DOHH2 (cell line): ENCODE data around the gene TUFT1.

Experiments used
- EZH2phosphoT487 ChIP-seq: fragments of 200-600 bp; sonication (generic); IDR thresholded peaks from 2 replicates; pipeline ENCODE4 v1.6.1; 2017; ENCODE audit warnings: borderline replicate concordance, mild to moderate bottlenecking, antibody characterized with exemption, low read length, moderate library complexity, mixed read lengths
- TF ChIP-seq, protein P1 (sequence below): fragments of 200-600 bp; sonication (generic); IDR thresholded peaks from one replicate; pipeline ENCODE4 v1.5.1; 2014; ENCODE audit warnings: antibody characterized with exemption, mild to moderate bottlenecking, low read depth, low read length; ENCODE audit not compliant: poor library complexity, severe bottlenecking

- TF ChIP-seq, protein P1, sequence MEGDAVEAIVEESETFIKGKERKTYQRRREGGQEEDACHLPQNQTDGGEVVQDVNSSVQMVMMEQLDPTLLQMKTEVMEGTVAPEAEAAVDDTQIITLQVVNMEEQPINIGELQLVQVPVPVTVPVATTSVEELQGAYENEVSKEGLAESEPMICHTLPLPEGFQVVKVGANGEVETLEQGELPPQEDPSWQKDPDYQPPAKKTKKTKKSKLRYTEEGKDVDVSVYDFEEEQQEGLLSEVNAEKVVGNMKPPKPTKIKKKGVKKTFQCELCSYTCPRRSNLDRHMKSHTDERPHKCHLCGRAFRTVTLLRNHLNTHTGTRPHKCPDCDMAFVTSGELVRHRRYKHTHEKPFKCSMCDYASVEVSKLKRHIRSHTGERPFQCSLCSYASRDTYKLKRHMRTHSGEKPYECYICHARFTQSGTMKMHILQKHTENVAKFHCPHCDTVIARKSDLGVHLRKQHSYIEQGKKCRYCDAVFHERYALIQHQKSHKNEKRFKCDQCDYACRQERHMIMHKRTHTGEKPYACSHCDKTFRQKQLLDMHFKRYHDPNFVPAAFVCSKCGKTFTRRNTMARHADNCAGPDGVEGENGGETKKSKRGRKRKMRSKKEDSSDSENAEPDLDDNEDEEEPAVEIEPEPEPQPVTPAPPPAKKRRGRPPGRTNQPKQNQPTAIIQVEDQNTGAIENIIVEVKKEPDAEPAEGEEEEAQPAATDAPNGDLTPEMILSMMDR = no peak
- no peak for TF ChIP-seq EZH2phosphoT487
Observed at GRCh38 chr1:151616505-151616849, 76.4 kb downstream of the TUFT1 start.
